Measurements from ENCODE around the gene VAV3.

- TF ChIP-seq CTCF (IDR thresholded peaks at IDR 0.05; ENCODE audit: insufficient read depth, low read depth, low read length) (no peak), EZH2 (IDR thresholded peaks at IDR 0.05; ENCODE audit: insufficient read depth, low read length) (no peak)
Measured at GRCh38 chr1:107795994-107796393, 169.0 kb downstream of the VAV3 start.

Measured in astrocyte (in vitro differentiated cells and primary cell).